T-helper 9 cell (primary cell): ENCODE results near the gene TEX51.

Experiments used
- DNase-seq: peaks from one replicate; pipeline ENCODE4 v3.0.0-alpha.2; 2020

The TEX51 gene

DNA sequence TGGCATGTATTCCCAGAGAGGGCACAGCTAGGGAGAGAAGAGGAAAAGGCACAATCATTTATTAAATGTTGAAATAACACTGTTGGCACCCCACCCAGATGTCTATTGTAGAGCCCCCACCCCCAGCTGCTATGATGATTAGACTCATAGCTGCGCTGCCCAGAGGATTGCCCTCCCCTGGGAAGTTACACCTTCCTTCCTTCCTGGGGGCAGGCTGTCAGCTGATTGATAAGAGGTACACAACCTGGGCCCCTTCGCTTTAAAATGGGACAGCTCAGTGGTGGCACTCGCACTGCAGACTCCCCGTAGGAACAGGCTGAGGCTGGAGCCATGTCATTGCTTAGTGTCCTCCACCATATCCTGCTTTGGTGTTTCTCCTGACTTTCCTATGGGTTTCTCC is 18.1 kb downstream of the TEX51 start:
- DNase-seq, result no peak

GRCh38 chr2:126921066-126921465 is 22.4 kb downstream of the TEX51 start:
- DNase-seq, result no peak

DNA sequence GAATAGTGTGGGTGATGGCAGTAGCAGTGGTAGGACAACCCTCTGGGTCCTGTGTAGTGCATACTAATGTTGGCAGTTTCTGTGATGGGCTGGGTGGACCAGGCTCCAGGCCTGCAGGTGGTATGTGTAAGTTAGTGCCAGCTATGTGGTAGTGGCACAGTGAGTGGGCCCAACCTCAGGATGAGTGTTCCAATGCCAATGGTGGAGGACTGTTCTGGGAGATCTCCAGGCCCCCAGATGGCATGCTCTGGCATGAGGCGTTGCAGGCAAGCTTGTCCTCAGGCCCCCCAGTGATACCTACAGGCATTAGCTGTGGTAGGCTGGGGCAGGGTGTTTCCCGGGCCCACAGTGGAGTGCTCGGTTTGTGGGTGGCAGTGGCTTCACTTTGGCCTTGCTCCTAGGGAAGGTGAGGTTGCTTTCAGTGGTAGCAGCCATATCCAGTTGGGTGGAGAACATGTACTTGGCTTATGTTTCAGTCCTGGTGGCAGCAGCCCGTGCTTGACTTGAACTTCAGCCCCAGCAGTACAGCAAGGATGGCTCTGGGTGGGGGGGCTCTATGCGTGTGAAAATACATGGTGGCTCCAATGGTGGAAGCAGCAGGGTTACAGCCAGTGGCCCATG is 32.4 kb downstream of the TEX51 start:
- no peak for DNase-seq

GRCh38 chr2:126932529-126932928 is 33.8 kb downstream of the TEX51 start:
- no peak for DNase-seq

DNA sequence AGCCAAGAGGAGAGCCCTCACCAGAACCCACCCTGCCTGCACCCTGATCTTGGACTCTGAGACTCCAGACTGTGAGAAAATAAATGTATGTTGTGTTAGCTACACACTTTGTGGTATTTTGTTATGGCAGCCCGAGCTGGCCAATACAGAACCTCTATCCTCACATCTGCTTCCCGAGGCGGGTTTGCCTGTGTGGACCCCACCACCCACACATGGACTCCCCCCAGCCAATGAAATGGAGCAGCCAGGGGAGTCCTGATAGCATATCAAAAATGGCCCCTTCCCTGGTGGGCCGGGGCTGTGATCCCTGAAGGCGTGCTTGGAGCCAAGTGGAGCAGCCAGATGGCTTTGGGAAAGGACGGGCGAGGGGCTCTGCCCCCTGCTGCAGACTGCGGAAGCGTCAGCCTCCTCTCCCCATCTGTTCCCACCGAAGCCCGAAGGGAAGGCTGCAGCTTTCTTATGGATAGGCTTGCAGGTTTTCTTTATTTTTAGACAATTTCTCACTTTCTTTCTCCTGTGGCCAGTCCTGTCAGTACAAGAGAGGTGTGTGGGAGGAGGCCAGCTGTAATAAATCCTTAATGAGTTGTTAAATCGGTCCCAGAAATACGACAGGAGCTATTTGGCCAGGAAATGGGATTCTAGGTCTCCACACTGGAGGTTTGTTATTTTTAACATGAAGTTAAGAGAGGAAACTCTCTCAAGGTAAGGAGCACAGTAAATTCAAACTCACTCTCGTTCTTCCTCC is 34.4 kb downstream of the TEX51 start:
- DNase-seq, result no peak

GRCh38 chr2:126933711-126934091 is 35.0 kb downstream of the TEX51 start:
- no peak for DNase-seq

DNA sequence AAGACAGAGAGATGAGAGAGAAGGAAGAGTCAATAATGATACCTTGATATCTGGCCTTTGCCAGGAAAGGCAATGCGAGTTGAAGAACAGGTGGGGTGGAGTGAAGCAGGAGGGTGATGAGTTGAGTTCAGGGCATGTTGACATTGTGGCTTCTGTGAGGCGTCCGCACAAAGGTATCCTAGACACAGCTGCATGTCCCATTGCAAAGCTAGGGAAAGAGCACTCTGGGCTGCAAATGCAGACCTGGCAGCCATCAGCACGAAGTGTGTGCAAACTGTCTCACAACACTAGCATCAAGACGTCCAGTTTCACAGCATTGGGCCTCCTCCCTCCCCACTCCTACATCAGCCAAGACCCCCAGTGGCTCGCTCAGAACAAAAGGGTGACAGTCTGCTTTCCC is 36.1 kb downstream of the TEX51 start:
- no peak for DNase-seq

GRCh38 chr2:126935774-126936173 is 37.1 kb downstream of the TEX51 start:
- no peak for DNase-seq

GRCh38 chr2:126936219-126936723 is 37.6 kb downstream of the TEX51 start:
- DNase-seq, result no peak

DNA sequence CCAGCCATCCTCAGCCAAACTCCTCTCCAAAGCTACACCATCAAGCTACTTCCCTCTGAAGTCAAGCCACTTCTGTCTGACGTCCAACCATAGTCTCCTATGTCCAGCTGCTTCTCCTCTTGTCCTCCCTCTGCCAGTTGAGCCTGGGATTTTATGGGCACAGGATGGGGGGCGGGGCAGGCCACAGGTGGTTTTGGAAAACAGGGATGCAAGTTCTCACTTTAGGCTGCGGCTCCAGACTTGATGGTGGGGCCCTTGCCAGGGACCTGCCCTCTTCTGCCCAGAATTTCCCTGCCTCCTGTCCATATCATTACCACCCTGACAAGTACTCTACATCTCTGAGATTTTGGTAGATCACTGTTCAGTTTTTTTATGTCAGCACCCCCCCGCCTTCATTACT is 41.6 kb downstream of the TEX51 start:
- DNase-seq, result no peak

DNA sequence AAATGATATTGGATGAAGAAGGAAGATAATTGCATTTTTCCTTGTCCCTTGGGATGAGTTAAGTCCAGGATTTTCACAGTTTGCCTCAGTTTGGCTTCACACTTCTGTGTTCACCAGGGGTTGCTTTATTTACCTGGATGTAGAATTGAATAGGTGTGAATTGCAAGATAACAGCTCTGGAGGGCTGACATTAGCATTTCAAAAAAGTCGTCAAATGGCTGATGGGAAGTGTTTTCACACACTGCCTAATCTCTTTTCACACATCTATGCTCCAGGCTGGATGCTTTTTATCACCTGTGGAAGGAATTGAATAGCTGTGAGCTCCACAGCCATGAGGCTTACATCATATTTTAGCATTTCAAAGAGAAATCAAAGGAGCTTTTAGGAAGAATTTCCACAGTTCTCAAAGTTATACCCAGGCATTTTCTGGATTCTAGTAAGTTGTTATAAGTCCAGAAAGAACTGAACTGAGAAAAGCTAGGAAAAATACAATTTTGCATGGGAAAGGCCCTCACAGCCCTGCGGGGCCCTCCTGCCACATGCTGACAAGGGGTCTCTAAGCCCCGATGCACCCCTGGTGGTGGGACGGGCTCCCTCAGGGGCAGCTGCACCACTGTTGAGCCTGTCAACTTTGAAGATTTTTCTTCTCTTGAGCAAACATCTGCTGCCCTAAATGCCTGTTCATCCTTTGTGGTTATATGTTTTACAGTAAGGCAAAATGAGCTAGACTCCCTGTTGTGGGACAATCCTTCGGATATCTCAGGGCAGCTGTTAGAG is 43.9 kb downstream of the TEX51 start:
- DNase-seq, result no peak

- no peak for DNase-seq
These were observed 45.1 kb downstream of the TEX51 start for GRCh38 chr2:126943612-126944348.

DNA sequence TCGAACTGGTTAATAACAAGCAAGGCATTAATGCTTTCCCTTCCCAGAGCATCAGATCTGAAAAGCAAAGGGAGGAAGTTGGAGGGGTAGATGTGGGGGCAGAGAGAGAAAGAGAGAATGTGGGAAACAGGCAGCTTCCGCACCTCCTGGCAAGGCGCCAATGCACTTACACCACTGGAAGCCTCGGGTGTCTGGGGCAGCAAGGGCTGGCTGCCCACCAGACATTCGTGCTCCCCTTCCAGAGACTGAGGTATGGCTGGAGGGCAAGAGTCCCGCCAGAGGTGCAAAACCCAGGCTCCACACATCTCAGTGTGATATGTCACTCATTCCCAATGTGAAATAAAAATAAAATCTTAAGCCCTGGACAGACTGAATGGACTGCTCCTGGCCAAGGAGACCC is 46.4 kb downstream of the TEX51 start:
- DNase-seq, result no peak

- DNase-seq, result no peak
These were observed 47.8 kb downstream of the TEX51 start for GRCh38 chr2:126946318-126947102.

GRCh38 chr2:126947103-126947429 is 48.4 kb downstream of the TEX51 start:
- no peak for DNase-seq

DNA sequence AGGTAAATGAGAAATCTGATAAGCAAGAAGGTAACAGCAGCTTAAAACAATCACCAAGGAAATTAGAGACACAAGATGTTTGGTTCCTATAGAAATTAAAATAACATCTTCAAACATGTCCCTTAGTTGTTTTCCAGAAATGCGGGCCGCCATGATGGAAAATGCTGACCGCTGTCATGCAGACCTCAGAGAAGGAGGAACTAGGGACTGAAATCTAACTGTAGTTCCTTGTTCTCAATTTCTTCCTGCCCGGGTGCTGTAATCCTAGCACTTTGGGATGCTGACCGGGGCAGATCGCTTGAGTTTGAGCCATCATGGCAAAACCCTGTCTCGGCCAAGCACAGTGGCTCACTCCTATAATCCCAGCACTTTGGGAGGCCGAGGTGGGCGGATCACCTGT is 51.1 kb downstream of the TEX51 start:
- DNase-seq, result no peak

DNA sequence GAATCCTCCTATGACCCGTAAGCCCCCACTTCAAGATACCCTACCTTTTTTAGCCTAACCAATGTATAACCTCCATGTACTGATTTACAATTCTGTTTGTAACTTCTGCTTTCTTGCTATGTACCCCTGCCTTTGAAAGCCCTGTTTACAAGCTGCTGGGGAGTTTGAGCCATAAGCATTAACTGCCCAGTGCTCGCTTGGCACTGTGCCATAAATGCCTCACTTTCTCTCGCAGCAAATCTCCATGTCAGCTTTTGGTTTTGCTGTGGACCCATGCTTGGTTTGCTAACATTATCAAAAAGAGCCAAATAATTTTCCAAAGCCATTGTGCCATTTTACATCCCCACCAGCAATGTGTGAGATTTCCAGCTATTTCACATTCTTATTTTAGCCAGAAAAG is 51.8 kb downstream of the TEX51 start:
- DNase-seq, result no peak
